ENCODE measurements around the gene MACF1.
"Not testable (repeated sequence)": the region's sequence is repeated elsewhere in the genome, so short reads cannot be mapped to it uniquely, and the experiment has no call there.

Gene MACF1

GRCh38 chr1:39427374-39427773 lies 222.9 kb downstream of the MACF1 start:
- no peak for DNase-seq

DNA sequence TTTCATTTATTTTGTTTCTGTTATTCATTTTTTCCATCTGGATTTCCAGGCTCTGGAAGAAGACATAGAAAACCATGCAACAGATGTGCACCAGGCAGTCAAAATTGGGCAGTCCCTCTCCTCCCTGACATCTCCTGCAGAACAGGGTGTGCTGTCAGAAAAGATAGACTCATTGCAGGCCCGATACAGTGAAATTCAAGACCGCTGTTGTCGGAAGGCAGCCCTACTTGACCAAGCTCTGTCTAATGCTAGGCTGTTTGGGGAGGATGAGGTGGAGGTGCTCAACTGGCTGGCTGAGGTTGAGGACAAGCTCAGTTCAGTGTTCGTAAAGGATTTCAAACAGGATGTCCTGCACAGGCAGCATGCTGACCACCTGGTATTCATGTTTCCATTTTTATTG lies 223.4 kb downstream of the MACF1 start:
- DNase-seq = no peak

- no peak for DNase-seq
These were observed 227.4 kb downstream of the MACF1 start for GRCh38 chr1:39431927-39432326.

DNA sequence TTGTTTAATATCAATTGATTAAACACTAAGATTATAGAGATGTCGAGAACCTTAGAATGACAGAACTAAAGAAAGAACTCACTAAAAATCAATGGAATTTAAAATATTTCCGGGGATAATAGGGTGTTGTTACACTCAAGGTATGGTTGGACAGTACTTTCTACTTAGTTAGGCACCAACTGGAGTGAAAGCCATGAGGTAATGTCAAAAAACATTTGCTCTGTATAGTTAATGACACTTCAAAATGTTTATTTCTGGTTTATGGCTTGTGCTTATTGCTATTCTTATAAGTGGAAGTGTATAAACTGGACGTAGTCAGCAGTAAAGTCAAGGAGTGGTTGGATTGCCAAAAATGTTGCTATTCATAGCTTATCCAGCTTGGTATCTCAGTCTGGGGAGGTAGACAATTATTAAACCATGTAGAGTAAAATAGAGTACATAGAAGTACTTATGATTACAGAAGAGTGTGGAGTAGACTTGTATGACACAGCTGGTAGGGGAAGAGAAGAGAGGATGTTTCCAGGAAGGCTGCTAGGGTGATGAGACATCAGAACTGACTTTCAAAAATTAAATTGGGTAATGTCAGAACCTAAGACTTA lies 230.4 kb downstream of the MACF1 start:
- no peak for DNase-seq

GRCh38 chr1:39435597-39435996 lies 231.1 kb downstream of the MACF1 start:
- no peak for DNase-seq

GRCh38 chr1:39436842-39437241 lies 232.3 kb downstream of the MACF1 start:
- DNase-seq = no peak

DNA sequence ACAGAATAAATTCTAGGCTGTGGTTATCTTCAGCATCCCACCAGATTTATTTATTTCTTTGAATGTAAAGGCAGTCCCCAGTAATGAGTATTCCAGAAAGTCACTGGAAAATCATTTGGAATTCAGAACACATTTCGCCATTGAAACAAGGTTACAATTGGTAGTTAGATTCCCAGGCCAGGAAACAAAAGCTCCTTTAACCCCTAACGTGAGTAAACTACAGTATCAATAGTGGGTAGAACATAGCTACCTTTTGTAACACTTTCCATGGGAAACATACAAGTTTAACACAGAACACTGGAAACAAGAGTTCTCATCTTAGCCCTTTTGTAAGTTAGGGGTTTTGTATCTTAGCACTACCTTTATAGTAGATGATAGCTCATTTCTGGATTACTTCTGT lies 233.5 kb downstream of the MACF1 start:
- no peak for DNase-seq

GRCh38 chr1:39440856-39441255 lies 236.4 kb downstream of the MACF1 start:
- DNase-seq = no peak

DNA sequence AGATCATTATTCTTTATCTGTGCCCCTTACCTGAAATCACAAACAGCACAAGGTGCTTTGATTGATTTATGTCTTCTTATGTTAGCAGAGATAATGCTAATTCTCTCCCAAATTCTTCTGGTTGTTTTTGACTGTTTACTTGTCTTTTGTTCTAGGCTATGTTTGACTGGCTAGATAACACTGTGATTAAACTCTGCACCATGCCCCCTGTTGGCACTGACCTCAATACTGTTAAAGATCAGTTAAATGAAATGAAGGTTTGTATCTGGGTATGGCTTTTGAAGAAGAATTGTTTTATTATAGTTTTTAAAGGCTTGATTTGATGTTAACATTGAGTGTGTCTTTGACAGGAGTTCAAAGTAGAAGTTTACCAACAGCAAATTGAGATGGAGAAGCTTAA lies 237.3 kb downstream of the MACF1 start:
- DNase-seq = no peak

- DNase-seq = no peak
These were observed 241.1 kb downstream of the MACF1 start for GRCh38 chr1:39445573-39445972.

GRCh38 chr1:39446986-39447567 lies 242.6 kb downstream of the MACF1 start:
- DNase-seq = no peak

GRCh38 chr1:39450041-39450440 lies 245.5 kb downstream of the MACF1 start:
- not testable (repeated sequence) for DNase-seq

DNA sequence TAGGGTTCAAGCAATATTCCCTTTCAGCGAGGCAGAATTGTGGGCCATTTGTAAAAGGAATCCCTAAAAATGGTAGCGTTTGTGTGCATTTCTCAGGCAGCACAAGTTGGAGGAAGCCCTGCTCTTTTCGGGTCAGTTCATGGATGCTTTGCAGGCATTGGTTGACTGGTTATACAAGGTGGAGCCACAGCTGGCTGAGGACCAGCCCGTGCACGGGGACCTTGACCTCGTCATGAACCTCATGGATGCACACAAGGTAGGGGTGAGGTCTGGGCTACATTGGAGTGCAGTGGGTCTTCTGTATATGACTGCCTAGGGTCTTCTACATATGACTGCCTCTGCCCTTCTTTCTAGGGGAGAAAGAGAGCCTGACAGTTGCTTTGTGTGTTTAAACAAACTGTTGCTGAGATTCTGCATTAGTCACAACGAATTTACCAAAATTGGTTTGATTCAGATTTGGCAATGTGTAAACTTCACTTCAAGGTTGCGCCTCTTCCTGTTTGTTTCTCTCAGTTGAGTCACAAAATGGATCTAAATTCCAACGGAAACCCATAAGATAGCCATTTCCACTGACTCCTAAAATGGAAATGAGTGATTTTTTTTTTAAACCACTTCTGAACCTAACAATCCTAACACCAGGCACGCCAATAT lies 246.6 kb downstream of the MACF1 start:
- no peak for DNase-seq

DNA sequence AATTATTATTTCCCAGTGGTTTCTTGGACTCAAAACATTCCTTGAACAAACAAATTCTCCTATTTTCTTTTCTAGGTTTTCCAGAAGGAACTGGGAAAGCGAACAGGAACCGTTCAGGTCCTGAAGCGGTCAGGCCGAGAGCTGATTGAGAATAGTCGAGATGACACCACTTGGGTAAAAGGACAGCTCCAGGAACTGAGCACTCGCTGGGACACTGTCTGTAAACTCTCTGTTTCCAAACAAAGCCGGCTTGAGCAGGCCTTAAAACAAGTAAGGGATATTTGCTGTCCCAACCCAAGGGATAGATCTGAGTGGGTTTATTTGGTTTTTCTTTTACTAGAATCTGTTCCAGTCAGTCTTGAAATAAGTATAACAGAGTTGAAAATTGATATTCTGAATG lies 247.6 kb downstream of the MACF1 start:
- no peak for DNase-seq

DNA sequence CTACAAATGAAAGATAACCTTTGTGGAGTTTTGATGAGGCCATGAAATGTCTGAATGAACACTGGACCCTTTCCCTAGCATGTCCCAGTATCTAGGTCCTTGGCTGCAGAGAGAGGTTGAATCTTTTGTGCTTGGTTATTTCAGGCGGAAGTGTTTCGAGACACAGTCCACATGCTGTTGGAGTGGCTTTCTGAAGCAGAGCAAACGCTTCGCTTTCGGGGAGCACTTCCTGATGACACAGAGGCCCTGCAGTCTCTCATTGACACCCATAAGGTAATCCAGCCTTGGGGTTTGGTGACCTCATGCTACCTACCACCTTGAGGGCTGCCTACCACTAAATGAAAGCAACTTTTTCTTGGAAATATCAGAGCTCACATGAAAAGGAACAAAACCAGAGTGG lies 248.0 kb downstream of the MACF1 start:
- no peak for DNase-seq

DNA sequence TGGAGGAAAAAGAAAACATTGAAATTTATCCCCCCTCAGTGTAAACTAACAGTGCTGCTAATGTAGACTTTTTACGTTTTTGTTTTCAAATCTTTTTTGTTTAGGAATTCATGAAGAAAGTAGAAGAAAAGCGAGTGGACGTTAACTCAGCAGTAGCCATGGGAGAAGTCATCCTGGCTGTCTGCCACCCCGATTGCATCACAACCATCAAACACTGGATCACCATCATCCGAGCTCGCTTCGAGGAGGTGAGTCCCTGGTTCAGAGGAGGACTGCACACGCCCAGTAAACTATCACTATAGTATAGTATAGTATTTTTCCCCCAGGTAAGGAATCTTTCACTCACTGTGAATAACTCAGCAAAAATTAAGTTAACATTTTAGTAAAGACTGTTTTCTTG lies 249.1 kb downstream of the MACF1 start:
- no peak for DNase-seq

DNA sequence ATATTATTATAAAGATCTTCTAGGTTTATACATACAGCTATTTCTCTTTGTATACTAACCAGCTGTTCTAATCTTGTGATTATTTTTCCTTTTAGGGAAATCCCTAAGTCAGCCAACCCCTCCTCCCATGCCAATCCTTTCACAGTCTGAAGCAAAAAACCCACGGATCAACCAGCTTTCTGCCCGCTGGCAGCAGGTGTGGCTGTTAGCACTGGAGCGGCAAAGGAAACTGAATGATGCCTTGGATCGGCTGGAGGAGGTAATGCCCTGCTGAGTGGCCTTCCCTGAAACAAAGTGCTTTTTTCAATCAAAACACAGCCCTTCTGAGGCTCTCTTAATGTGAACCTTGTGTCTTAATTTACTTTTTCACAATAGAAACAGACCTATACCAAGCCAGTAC lies 254.5 kb downstream of the MACF1 start:
- no peak for DNase-seq

GRCh38 chr1:39462074-39462473 lies 257.6 kb downstream of the MACF1 start:
- no peak for DNase-seq

DNA sequence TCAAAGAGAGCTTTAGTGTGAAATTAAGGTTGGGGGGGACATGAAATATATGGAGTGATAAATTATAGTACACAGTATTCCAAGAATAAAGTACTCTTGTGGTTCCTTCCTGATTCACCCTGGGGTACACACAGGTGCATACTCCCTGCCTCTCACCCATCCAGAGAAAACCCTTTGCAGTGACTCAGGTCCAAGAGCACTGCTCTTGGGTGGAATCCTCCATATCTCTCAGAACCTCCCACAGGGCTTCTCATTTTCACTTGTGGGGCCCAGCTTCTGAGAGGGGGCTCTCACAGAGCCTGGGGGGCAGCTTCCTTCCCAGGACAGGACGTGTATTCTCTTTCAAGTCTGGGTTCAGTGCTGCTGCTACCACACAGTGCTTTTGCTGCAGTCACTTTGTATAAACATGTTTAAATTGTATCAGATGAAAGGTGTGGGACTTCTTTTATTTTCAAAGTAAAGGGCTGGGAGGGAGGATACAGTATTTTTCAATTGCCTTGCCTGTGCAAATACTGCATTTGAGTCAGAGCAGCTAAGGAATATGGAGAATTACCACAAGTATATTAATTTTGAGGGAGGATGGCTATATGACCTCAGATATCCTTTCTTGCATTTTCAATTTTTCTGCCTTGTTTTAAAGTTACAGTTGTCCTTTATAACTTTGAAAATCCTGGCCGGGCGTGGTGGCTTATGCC lies 262.1 kb downstream of the MACF1 start:
- DNase-seq = no peak

GRCh38 chr1:39467108-39467720 lies 262.7 kb downstream of the MACF1 start:
- not testable (repeated sequence) for DNase-seq

- DNase-seq = no peak
These were observed 264.7 kb downstream of the MACF1 start for GRCh38 chr1:39469150-39469549.

DNA sequence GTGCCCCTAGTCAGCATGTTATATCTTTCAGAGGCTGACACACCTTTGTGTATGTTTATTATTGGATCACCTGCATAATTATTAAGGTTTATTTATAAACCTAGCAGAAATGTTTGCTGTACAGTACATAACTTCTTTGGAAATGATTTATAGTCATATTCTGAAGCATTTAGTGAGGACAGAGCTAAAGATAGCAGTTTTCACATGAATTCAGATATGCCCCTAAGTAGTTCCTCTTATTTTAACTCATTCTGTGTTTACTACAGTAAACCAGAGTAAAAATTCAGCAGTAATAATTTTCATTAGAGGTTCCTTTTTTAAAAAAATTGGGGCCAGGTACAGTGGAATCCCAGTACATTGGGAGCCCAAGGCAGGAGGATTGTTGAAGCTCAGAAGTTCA lies 265.5 kb downstream of the MACF1 start:
- no peak for DNase-seq

GRCh38 chr1:39472826-39473225 lies 268.3 kb downstream of the MACF1 start:
- DNase-seq = no peak

DNA sequence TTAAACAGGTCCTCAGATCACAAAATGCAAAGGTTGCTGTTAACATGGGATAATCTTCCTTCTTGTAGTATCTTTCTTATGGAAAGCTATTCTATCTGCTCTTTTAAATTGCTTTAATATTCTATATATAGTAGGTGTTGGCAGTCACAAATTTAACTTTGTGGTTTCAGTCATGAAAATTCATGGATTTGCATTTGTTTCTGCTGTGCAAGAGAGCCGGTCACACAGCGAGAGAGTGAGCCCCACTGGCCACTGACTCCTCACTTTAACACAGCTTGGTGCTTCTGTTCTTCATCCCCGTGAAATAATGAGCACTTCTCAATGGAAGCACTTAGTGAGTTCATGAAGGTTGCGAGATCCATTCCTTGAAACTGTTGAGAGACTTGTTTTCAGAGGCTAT lies 268.8 kb downstream of the MACF1 start:
- DNase-seq = no peak

Measured in stimulated activated CD4-positive, alpha-beta T cell treated with anti-CD3 and anti-CD28 coated beads, Interleukin-1b, Interleukin-23, amount 100 ng/mL, for 48 hours (primary cell).